AG04449 (cell line): Measurements from ENCODE around the gene IL1RAP.
A peak's percentile ranks its signal among the peaks of the same experiment; 100 is the strongest.

Experiments used
- CTCF ChIA-PET: fragments of 350-600 bp; formaldehyde crosslinking; extraction: SDS; loops from one replicate; lab custom pipeline; 2021; ENCODE audit warnings: antibody characterized with exemption; lab: Yijun Ruan, JAX
- POLR2A ChIA-PET: fragments of 400-600, 350-600 bp; formaldehyde crosslinking; extraction: SDS; loops from one replicate; lab custom pipeline; 2020; ENCODE audit warnings: antibody characterized with exemption, inconsistent platforms; lab: Yijun Ruan, JAX
- DNase-seq: peaks from one replicate; pipeline ENCODE4 v3.0.0-alpha.2; 2010; ENCODE audit warnings: low read depth, low spot score
- H3K4me3 ChIP-seq: 2 replicates; pipeline ENCODE4 v1.5.1; 2011; ENCODE audit warnings: low read depth, mild to moderate bottlenecking, control low read depth, low read length
- TF ChIP-seq, protein P1 (sequence below): IDR thresholded peaks from one replicate; pipeline ENCODE4 v1.5.1; 2011; ENCODE audit warnings: mild to moderate bottlenecking, moderate library complexity, low read length, control low read depth, inconsistent platforms; ENCODE audit not compliant: insufficient read depth; ENCODE audit errors: missing control alignments

Gene IL1RAP

GRCh38 chr3:190695994-190696393 is 182.1 kb downstream of the IL1RAP start:
- no peak overlapping the region for H3K4me3 ChIP-seq
- ChIA-PET POLR2A (no interaction called here), CTCF (interaction anchor here (0.6 to 6.4 kb wide), 8 partner anchors 9 to 736 kb away, joined by 3 to 87 read pairs (median 17); partner anchors contain the start of gene IL1RAP)
- TF ChIP-seq, protein P1, sequence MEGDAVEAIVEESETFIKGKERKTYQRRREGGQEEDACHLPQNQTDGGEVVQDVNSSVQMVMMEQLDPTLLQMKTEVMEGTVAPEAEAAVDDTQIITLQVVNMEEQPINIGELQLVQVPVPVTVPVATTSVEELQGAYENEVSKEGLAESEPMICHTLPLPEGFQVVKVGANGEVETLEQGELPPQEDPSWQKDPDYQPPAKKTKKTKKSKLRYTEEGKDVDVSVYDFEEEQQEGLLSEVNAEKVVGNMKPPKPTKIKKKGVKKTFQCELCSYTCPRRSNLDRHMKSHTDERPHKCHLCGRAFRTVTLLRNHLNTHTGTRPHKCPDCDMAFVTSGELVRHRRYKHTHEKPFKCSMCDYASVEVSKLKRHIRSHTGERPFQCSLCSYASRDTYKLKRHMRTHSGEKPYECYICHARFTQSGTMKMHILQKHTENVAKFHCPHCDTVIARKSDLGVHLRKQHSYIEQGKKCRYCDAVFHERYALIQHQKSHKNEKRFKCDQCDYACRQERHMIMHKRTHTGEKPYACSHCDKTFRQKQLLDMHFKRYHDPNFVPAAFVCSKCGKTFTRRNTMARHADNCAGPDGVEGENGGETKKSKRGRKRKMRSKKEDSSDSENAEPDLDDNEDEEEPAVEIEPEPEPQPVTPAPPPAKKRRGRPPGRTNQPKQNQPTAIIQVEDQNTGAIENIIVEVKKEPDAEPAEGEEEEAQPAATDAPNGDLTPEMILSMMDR: no peak
- no peak for DNase-seq

DNA sequence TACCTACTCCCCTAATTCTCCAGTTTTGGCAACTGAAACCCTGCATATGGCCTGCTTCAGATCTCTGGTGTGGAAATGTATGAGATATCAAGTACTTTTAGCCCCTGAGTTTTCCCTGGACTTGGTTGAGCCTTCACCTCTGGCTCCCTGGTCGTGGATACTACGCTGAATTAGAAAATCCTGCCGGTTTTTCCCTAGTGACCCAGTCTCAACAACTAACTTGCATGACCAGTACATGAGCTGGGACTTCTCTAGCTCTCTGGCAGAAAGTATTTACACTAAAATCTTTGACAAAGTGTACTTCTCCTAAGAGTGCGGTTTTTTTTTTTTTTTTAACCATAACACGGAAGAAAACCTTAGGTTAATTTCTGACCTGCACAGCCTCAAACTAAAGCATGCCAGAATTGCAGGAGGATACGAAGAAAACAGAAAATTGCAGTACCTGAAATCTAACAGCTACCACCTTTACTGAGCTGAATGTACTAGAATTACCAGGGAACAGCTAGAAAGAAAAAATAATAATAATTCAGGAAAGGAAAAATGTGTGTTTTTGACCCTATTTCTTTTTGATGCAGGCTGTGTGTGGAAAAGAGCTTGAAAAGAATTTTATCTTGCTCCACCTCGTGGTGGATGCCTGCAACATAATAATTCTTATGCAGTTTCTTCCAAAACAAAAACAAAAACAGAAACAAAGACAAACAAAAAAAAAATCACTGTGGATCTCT is 183.1 kb downstream of the IL1RAP start:
- TF ChIP-seq, protein P1: peak; percentile 40
- ChIA-PET CTCF (interaction anchor here (0.7 to 10.2 kb wide), 30 partner anchors 8 to 1771 kb away, joined by 3 to 112 read pairs (median 5); partner anchors contain the start of gene IL1RAP), POLR2A (no interaction called here)
- H3K4me3 ChIP-seq: no peak overlapping the region
- no peak for DNase-seq

DNA sequence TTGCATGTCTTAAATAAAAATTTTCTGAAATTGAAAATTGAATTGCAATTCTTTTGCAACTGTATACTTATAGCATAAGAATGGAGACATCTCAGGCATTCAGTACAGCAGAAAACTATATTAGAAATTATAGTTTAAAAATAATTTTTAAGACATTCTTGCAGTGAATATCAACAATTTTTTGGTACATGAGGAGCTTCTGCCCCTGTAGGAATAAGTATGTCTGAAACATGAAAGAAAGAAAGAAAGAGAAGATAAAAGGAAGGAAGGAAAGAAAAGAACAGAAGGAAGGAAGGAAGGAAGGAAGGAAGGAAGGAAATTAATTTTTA is 183.6 kb downstream of the IL1RAP start:
- TF ChIP-seq, protein P1: no peak
- POLR2A ChIA-PET: no interaction called here
- DNase-seq: no peak
- no peak overlapping the region for H3K4me3 ChIP-seq
- CTCF ChIA-PET: interaction anchor here (0.6 to 10.2 kb wide), 36 partner anchors 8 to 1770 kb away, joined by 3 to 112 read pairs (median 4); partner anchors contain the start of genes CLDN1 and IL1RAP

GRCh38 chr3:190697901-190698300 is 184.0 kb downstream of the IL1RAP start:
- ChIA-PET POLR2A (no interaction called here), CTCF (interaction anchor here (0.6 to 10.2 kb wide), 32 partner anchors 9 to 743 kb away, joined by 3 to 112 read pairs (median 5); partner anchors contain the start of genes CLDN1 and IL1RAP)
- TF ChIP-seq, protein P1: no peak
- no peak for DNase-seq
- H3K4me3 ChIP-seq: no peak overlapping the region

DNA sequence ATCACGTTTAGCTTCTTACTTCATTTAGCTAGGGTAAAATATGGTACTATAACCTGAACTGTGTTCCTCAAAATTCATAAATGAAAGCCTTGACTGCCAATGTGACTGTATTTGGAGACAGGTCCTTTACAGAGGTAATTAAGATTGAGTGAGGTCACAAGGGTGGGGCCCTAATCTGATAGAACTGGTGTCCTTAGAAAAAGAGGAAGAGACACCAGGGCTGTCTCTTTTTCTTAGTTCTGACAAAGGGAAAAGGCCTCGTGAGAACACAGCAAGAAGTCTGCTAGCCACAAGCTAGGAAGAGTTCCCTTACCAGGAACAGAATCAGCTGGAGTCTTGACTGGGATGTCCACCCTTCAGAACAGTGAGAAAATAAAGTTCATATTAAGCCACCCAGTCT is 185.9 kb downstream of the IL1RAP start:
- DNase-seq: no peak
- H3K4me3 ChIP-seq: no peak overlapping the region
- ChIA-PET POLR2A (no interaction called here), CTCF (interaction anchor here (0.7 to 10.2 kb wide), 18 partner anchors 9 to 1744 kb away, joined by 3 to 112 read pairs (median 4); no protein-coding TSS in a partner anchor)
- TF ChIP-seq, protein P1: no peak

GRCh38 chr3:190701096-190701532 is 187.2 kb downstream of the IL1RAP start:
- POLR2A ChIA-PET: no interaction called here
- CTCF ChIA-PET: interaction anchor here (0.6 to 10.2 kb wide), 20 partner anchors 8 to 741 kb away, joined by 3 to 112 read pairs (median 4); partner anchors contain the start of gene GMNC
- DNase-seq: no peak
- TF ChIP-seq, protein P1: peak; percentile 58
- no peak overlapping the region for H3K4me3 ChIP-seq
